Stimulated activated CD4-positive, alpha-beta T cell treated with anti-CD3 and anti-CD28 coated beads, Interleukin-15, amount 100 ng/mL, for 24 hours (primary cell): Measurements from ENCODE around the gene VPS37C.

Source experiments
- DNase-seq: peaks from one replicate; pipeline ENCODE4 v3.0.0-alpha.2; 2020

VPS37C gene

GRCh38 chr11:61092280-61092766, 68.9 kb downstream of the VPS37C start:
- DNase-seq: peak; percentile 78

- peak; percentile 80 for DNase-seq
These were observed 69.6 kb downstream of the VPS37C start for GRCh38 chr11:61091373-61092279.

- DNase-seq: no peak
These were observed 70.2 kb downstream of the VPS37C start for GRCh38 chr11:61090982-61091372.

GRCh38 chr11:61090521-61090920, 70.7 kb downstream of the VPS37C start:
- no peak for DNase-seq

GRCh38 chr11:61089806-61090491, 71.3 kb downstream of the VPS37C start:
- DNase-seq: no peak

GRCh38 chr11:61087426-61088119, 73.7 kb downstream of the VPS37C start:
- DNase-seq: no peak

GRCh38 chr11:61083601-61084147, 77.6 kb downstream of the VPS37C start:
- peak; percentile 76 for DNase-seq

- peak; percentile 66 for DNase-seq
These were observed 78.2 kb downstream of the VPS37C start for GRCh38 chr11:61082931-61083531.

GRCh38 chr11:61082062-61082870, 79.0 kb downstream of the VPS37C start:
- DNase-seq: peak; percentile 46

- DNase-seq: no peak
These were observed 80.1 kb downstream of the VPS37C start for GRCh38 chr11:61080986-61081590.

- no peak for DNase-seq
These were observed 80.7 kb downstream of the VPS37C start for GRCh38 chr11:61080526-61080925.
